Left renal cortex interstitium (tissue), 4 donors: ENCODE results near the gene ISOC1. TPM values are rescaled to one million over a fixed set of nuclear protein-coding genes. Genes with fewer than 3 reads are reported as not detected.

Source experiments
- DNase-seq, 4 donors: peaks; one replicate each; pipeline ENCODE4 v3.0.0-alpha.2; 2013; ENCODE audit warnings: low read depth in 4 of 4, low spot score in 2 of 4, missing footprints in 1 of 4
- polyA plus RNA-seq, 4 donors: library from polyadenylated mRNA; unstranded; fragments of 120-200 nt; gene quantifications; one replicate each; pipeline ENCODE4 v1.2.1, GENCODE V29; 2013; ENCODE audit not compliant: insufficient read length in 4 of 4

The ISOC1 gene
- polyA plus RNA-seq, 4 donors: 39.6 to 45.4 (median 42.8) TPM

GRCh38 chr5:129094924-129095899 lies 663 bp downstream of the ISOC1 start:
- peak; percentile 37 to 44 (median 40) for DNase-seq

- no peak for DNase-seq
Measured at GRCh38 chr5:129096382-129096991, 1.9 kb downstream of the ISOC1 start.

DNA sequence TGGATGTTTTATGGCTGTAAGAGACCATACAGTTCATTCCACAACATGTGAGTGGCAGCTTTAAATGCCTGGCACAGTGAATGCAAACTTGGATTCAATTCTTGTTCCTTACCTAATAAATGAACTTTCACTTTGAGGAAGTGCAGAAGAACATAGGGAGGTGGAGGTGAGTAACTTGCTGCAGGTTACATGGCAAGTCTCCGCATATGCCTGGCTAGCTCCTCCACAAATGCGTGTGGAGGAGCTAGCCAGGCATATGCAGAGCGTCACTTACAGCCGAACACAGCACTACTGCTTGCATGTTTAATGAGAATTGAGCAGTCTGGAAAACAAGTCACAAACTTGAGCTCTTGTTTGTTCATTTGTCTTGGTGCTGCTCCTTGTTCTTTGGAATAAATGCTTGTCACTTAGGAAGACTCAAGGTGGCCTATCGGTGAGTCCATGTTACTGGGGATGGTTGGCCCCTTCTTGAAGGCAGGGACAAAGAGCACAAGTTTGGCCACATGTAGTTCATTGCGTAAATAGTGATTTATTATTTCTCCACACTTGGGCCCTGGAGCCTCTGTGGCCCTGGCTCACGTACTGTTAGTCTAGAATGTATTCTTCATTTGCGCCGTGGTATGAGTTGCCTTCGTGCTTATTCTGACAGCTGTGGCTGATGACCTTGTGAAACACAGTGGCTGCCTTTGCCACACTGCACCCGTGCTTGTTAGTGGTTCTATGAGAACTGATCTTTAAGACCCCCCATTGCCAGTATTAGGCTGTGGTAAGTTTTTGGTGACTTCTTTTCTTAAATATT lies 3.1 kb downstream of the ISOC1 start:
- no peak for DNase-seq

GRCh38 chr5:129098488-129099183 lies 4.1 kb downstream of the ISOC1 start:
- DNase-seq: no peak

- DNase-seq: no peak
Measured at GRCh38 chr5:129099184-129099569, 4.6 kb downstream of the ISOC1 start.

DNA sequence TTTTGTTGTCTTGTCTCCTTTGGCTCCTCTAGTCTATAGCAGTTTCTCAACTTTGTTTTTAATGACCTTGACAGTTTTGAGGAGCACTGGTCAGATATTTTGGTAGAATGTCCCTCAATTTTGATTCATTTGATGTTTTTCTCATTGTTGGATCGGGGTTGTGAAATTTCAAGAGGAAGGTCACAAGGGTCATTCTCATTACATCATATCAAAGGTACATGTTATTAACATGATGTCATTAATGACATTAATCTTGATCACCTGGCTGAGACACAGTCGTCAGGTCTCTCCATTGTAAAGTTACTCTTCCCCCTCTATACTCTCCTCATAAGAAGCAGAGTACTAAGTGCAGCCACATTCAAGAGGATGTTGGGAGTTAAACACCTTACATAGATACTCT lies 7.2 kb downstream of the ISOC1 start:
- DNase-seq: no peak

GRCh38 chr5:129103397-129103796 lies 8.8 kb downstream of the ISOC1 start:
- no peak for DNase-seq

- no peak for DNase-seq
Measured at GRCh38 chr5:129104915-129105455, 10.4 kb downstream of the ISOC1 start.

- no peak for DNase-seq
Measured at GRCh38 chr5:129107637-129108036, 13.1 kb downstream of the ISOC1 start.

DNA sequence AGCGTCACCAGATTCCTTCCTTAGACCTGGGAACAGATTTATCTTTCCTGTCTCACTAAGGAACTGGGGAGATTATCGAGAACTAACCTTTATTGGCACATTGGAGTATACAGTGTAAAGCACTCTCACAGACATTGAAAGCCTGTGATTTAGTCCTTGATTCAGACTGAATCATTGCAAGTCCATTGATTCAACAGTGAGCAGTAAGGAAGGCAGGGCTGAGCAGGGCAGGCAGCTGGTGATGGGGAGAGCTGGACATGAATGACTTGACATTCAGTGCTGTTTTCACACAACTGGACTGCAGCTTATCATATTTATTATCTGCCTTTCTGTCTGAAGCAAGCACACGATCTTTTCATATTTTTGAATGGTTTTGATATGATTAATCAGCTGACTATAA lies 16.2 kb downstream of the ISOC1 start:
- no peak for DNase-seq

GRCh38 chr5:129111351-129111750 lies 16.8 kb downstream of the ISOC1 start:
- DNase-seq: no peak

DNA sequence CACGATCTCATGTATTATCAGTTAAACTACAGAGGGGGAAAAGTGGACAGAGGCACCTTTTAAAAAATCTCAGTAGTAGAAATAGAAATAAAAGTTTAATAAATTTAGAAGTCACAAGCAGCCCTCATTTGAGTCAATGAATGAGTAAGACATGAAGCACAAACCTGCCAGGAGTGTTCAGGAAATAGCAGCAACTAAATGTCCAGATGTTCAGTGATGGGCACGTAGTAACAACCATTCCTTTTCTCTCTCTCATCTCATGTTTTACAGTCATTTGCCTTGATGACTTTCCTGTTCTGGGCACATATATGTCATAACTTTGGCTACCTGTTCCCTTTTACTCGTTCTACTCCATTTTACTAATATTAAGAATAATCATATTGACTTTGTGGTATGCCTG lies 17.7 kb downstream of the ISOC1 start:
- DNase-seq: no peak

DNA sequence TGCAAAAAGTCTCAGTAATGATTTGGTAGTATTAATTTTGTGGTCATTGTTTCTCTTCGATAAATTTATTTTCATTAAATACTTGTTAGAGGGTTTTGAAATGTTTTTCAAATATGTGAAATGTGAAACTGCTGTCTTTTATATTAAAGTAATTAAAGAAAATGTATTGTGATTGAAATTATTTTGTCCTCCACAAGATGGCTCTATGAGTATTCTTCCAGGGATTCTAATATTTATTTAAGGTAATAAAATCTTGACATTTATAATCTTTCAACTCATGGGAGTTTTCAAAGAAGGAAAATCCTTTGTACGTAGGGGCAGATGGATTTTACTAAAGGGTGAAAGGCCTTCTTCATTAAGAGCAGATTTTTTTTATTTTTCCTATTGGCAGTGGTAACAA lies 19.3 kb downstream of the ISOC1 start:
- DNase-seq: no peak

DNA sequence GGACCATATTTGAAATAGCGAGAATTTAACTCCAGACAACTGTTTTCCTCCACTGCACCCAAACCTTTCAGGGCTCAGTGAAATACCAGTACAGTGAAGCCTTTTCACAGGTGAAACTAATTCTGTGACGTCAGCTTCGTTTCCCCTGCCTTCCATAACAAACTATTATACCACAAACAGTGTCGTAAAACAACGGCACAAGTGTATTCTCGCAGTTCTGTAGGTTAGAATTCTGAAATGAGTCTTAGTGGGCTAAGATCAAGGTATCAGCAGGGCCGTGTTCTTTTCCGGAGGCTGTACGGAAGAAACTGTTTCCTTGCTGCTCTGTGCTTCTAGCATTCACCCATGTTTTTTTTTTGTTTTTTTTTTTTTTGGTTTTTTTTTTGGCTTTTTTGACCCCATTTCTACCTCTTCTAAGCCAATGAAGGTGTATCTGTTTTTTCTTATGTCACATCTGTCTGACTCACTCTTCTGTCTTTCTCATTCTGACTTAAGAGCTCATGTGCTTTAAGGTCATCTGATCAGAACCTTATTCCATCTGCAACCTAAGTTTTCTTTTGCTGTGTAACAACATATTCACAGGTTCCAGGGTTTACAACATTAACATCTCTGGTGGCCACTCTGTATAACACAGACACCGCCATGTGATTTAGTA lies 20.1 kb downstream of the ISOC1 start:
- DNase-seq: no peak

DNA sequence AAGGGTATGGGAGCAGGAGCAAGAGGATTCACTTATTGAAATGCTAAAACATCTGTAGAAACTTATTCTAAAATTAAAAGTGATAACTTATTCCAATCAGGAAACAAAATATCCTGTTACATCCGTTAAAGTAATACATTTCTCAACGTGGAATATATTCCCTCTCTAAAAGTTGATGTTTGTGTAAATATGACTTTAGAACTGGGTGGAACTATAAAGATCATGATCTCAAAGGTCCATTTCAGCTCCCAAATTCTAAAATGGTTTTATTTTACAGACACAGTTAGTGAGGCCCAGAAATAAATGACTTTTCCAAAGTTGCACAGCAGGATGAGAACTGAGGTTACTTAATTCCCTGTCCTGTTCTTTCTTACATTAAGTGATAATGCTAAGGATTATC lies 21.1 kb downstream of the ISOC1 start:
- no peak for DNase-seq

DNA sequence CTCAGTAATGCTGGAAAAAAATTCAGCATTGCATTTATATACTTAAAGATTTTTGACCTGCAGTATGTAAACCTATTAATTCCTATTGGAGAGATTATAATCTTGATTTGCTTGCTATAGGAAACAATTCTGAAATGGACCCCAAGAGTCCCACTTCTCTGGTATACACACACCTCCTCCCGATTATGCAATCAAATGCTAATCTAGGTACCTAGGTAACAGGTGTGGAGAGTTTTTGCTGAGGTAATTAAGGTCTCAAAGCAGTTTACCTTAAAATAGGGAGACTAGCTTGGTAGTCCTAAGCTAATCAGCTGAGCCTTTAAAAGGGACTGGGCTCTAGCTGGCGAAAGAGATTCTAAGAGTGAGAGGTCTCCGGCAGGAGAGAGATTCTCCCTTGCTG lies 22.2 kb downstream of the ISOC1 start:
- no peak for DNase-seq

GRCh38 chr5:129118405-129118804 lies 23.9 kb downstream of the ISOC1 start:
- DNase-seq: no peak

DNA sequence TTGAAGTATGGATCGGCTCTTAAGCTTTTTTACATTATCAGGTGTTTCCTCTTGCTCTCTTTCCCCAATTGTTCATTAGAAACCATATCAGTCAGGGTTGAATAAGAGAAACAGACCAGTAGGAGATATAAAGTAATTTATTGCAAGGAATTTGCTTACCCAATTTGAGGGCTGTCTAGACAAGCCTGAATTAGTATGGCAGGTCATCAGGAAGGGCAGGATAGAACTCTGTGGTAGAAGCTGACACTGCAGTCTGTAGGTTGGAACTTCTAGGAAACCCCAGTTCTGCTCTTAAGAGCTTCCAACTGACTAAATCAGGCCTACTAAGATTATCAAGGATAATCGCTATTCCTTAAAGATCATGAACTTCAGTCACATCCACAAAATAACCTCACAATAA lies 24.3 kb downstream of the ISOC1 start:
- no peak for DNase-seq

GRCh38 chr5:129120158-129120581 lies 25.6 kb downstream of the ISOC1 start:
- no peak for DNase-seq

DNA sequence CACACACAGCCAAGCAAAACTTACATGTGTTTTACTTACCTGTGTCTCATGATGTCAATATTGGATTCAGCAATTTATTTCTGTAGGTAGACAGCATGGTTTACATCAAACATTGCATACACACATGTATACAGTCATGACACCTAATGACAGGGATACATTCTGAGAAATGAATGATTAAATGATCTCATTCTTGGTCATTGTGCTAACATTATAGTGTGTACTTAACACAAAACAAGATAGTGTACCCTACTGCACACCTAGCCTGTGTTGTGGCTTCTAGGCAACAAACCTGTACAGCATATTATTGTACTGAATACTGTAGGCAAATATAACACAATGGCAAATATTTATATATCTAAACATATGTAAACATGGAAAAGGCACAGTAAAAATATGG lies 28.0 kb downstream of the ISOC1 start:
- DNase-seq: no peak
